ENCODE results near the gene UVRAG. TPM values are rescaled to one million over a fixed set of nuclear protein-coding genes. Genes with fewer than 3 reads are reported as not detected.

Gene UVRAG
- total and polyA plus RNA-seq, 2 of the 13 experiments (the other 11 are each of a cell fraction or from before 2014, with no cell fraction given) = 9.7 to 17.3 TPM

GRCh38 chr11:75849894-75850293 is 34.9 kb downstream of the UVRAG start:
- Histone ChIP-seq H3K9me3 (ENCODE audit: low read length) (no peaks in the 10 kb centered on the region), H3K79me2 (ENCODE audit: insufficient read depth, low read length) (peaks cover 3% of the 10 kb centered on the region), H3K27me3 (ENCODE audit: control insufficient read depth in 1 of 2, insufficient read depth in 2 of 2, low read length in 2 of 2) (no peaks in the 10 kb centered on the region), H3K27ac (ENCODE audit: extremely low read length, insufficient read depth, low read length) (no peak overlapping the region), H4K20me1 (ENCODE audit: insufficient read depth, low read length) (no peaks in the 10 kb centered on the region), H3K36me3 (replicated peaks in 1 of 2; ENCODE audit: control insufficient read depth in 1 of 2, insufficient read depth in 2 of 2, low read length in 2 of 2) (peaks cover 1 to 11% of the 10 kb centered on the region in 2 experiments; a peak in 3 of 5 replicates), H3K4me1 (ENCODE audit: insufficient read depth, low read length) (no peaks in the 10 kb centered on the region), H3K4me3 (replicated peaks in 1 of 3; ENCODE audit: insufficient read depth in 1 of 3, low read depth in 2 of 3, low read length in 3 of 3) (no peak overlapping the region), H2AFZ (ENCODE audit: low read length) (no peak overlapping the region), H3K9ac (ENCODE audit: insufficient read depth, low read depth, low read length) (no peak overlapping the region), H3K4me2 (ENCODE audit: low read depth, low read length) (no peak overlapping the region)
- POLR2A ChIA-PET = interaction anchor here (1.1 kb wide), 1 partner anchor 58 kb away, joined by 3 read pairs; no protein-coding TSS in a partner anchor
- no peak for DNase-seq (ENCODE audit: low spot score)
- TF ChIP-seq ZNF773 (CRISPR knock-in tag; IDR thresholded peaks at IDR 0.05; ENCODE audit: borderline replicate concordance) (no peak), TEAD2 (CRISPR knock-in tag; IDR thresholded peaks at IDR 0.05) (no peak), MNT (IDR thresholded peaks at IDR 0.05) (no peak), ZSCAN20 (CRISPR knock-in tag; IDR thresholded peaks at IDR 0.05; ENCODE audit: borderline replicate concordance) (no peak), THRA (CRISPR knock-in tag; IDR thresholded peaks at IDR 0.05; ENCODE audit: borderline replicate concordance) (no peak), ZNF44 (CRISPR knock-in tag; IDR thresholded peaks at IDR 0.05) (no peak), NKX3-1 (CRISPR knock-in tag; IDR thresholded peaks at IDR 0.05) (no peak), HINFP (CRISPR knock-in tag; IDR thresholded peaks at IDR 0.05; ENCODE audit: low read depth) (no peak)
- TF ChIP-seq, protein P1, sequence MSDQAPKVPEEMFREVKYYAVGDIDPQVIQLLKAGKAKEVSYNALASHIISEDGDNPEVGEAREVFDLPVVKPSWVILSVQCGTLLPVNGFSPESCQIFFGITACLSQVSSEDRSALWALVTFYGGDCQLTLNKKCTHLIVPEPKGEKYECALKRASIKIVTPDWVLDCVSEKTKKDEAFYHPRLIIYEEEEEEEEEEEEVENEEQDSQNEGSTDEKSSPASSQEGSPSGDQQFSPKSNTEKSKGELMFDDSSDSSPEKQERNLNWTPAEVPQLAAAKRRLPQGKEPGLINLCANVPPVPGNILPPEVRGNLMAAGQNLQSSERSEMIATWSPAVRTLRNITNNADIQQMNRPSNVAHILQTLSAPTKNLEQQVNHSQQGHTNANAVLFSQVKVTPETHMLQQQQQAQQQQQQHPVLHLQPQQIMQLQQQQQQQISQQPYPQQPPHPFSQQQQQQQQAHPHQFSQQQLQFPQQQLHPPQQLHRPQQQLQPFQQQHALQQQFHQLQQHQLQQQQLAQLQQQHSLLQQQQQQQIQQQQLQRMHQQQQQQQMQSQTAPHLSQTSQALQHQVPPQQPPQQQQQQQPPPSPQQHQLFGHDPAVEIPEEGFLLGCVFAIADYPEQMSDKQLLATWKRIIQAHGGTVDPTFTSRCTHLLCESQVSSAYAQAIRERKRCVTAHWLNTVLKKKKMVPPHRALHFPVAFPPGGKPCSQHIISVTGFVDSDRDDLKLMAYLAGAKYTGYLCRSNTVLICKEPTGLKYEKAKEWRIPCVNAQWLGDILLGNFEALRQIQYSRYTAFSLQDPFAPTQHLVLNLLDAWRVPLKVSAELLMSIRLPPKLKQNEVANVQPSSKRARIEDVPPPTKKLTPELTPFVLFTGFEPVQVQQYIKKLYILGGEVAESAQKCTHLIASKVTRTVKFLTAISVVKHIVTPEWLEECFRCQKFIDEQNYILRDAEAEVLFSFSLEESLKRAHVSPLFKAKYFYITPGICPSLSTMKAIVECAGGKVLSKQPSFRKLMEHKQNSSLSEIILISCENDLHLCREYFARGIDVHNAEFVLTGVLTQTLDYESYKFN (CRISPR knock-in tag; conservative IDR thresholded peaks at IDR 0.05) = no peak
- CTCF ChIA-PET (ENCODE audit: low intra/inter-chr PET ratio, low total read pairs) = no interaction called here
- no TSS peak for BruUV-seq (replicated peaks)
- no peak for FAIRE-seq
- in situ Hi-C loops (cut with HindIII; ENCODE audit: extremely low pct_ligation_motif_present, low pct_unique_long_range_greater_than_20kb) (no loop called here), intact Hi-C loops (cut with micrococcal nuclease; ENCODE audit: unreplicated experiment) (no loop called here)
- no peak for ATAC-seq

Data from HepG2 (cell line).